BJ (cell line): ENCODE measurements around the gene TRRAP. TPM values are rescaled to one million over a fixed set of nuclear protein-coding genes. Genes with fewer than 3 reads are reported as not detected.

Experiments used
- CTCF ChIA-PET: fragments of 350-600 bp; formaldehyde crosslinking; extraction: SDS; loops from one replicate; lab custom pipeline; 2021; ENCODE audit warnings: antibody characterized with exemption, inconsistent platforms; lab: Yijun Ruan, JAX
- POLR2A ChIA-PET: fragments of 300-600 bp; sonication (Branson Sonifier 250); formaldehyde crosslinking; extraction: SDS; loops from one replicate; lab custom pipeline; 2021; ENCODE audit warnings: antibody characterized with exemption; lab: Charles Lee
- DNase-seq: peaks from one replicate; pipeline ENCODE4 v3.0.0-alpha.2; 2011; ENCODE audit warnings: low read depth
- H3K27me3 ChIP-seq: 2 replicates; pipeline ENCODE4 v1.6.0; 2011; ENCODE audit warnings: low read length; ENCODE audit not compliant: control insufficient read depth, insufficient read depth
- H3K36me3 ChIP-seq: 2 replicates; pipeline ENCODE4 v1.5.1; 2011; ENCODE audit warnings: low read length; ENCODE audit not compliant: control insufficient read depth, insufficient read depth
- H3K4me3 ChIP-seq: 2 replicates; pipeline ENCODE4 v1.5.1; 2011; ENCODE audit warnings: low read depth, mild to moderate bottlenecking, control low read depth, low read length
- CTCF ChIP-seq: IDR thresholded peaks from 2 replicates; pipeline ENCODE4 v1.5.1; 2011; ENCODE audit warnings: low read depth, mild to moderate bottlenecking, control low read depth, inconsistent platforms, low read length, moderate library complexity; ENCODE audit not compliant: insufficient read depth
- polyA plus RNA-seq: library from polyadenylated mRNA; depleted of rRNA; stranded (reverse); fragments of >200 nt; gene quantifications from 2 replicates; pipeline ENCODE4 v1.2.3, GENCODE V29; 2011

TRRAP gene
- polyA plus RNA-seq, 1 experiment: 17.2 TPM

- DNase-seq: no peak
- no peak overlapping the region for H3K4me3 ChIP-seq
- TF ChIP-seq CTCF: no peak
- ChIA-PET POLR2A (no interaction called here), CTCF (interaction anchor here (0.7 to 2.2 kb wide), 4 partner anchors 12 to 406 kb away, joined by 3 to 9 read pairs (median 6); partner anchors contain the start of gene TRRAP)
- no peaks in the 10 kb centered on the region for H3K36me3 ChIP-seq
- peaks cover 10% of the 10 kb centered on the region for H3K27me3 ChIP-seq
These were observed 12.0 kb upstream of the TRRAP start for GRCh38 chr7:98866351-98866750.

GRCh38 chr7:98866765-98867164 lies 11.6 kb upstream of the TRRAP start:
- TF ChIP-seq CTCF: no peak
- DNase-seq: no peak
- Histone ChIP-seq H3K4me3 (no peak overlapping the region), H3K36me3 (no peaks in the 10 kb centered on the region), H3K27me3 (peaks cover 10% of the 10 kb centered on the region)
- ChIA-PET POLR2A (no interaction called here), CTCF (interaction anchor here (0.7 to 2.2 kb wide), 3 partner anchors 12 to 407 kb away, joined by 3 to 11 read pairs (median 8); partner anchors contain the start of gene TRRAP)

GRCh38 chr7:98868450-98868849 lies 9.9 kb upstream of the TRRAP start:
- TF ChIP-seq CTCF: no peak
- ChIA-PET CTCF (no interaction called here), POLR2A (no interaction called here)

GRCh38 chr7:98869027-98869596 lies 9.2 kb upstream of the TRRAP start:
- Histone ChIP-seq H3K36me3 (no peaks in the 10 kb centered on the region), H3K27me3 (peaks cover 10% of the 10 kb centered on the region), H3K4me3 (peak overlapping the region; percentile 56)
- POLR2A ChIA-PET: no interaction called here
- TF ChIP-seq CTCF: no peak
- CTCF ChIA-PET: interaction anchor here (1.1 kb wide), 1 partner anchor 9 kb away, joined by 3 read pairs; the partner anchor contains the start of gene TRRAP
- DNase-seq: no peak

More at GRCh38 chr7:98868450-98868849, 9.9 kb upstream of the TRRAP start:
- DNase-seq: no peak
- Histone ChIP-seq H3K4me3 (no peak overlapping the region), H3K27me3 (peaks cover 10% of the 10 kb centered on the region), H3K36me3 (no peaks in the 10 kb centered on the region)

GRCh38 chr7:98869597-98870120 lies 8.7 kb upstream of the TRRAP start, which contains the start of gene TMEM130:
TSS of gene TMEM130 (minus strand) at chr7:98870014. CDS start at chr7:98869861, 153 bp downstream.
- POLR2A ChIA-PET: no interaction called here

More at GRCh38 chr7:98869597-98870120, 8.7 kb upstream of the TRRAP start, which contains the start of gene TMEM130:
- no peaks in the 10 kb centered on the region for H3K36me3 ChIP-seq
- no peak for TF ChIP-seq CTCF
- peaks cover 10% of the 10 kb centered on the region for H3K27me3 ChIP-seq
- no peak for DNase-seq
- peak within 1 kb of the TSS; percentile 56 for H3K4me3 ChIP-seq
- CTCF ChIA-PET: interaction anchor here (1.1 kb wide), 1 partner anchor 9 kb away, joined by 3 read pairs; the partner anchor contains the start of gene TRRAP
